T-helper 2 cell treated with Interferon-gamma antibody and Interleukin-4, amounts not matched to agents 100 ng/mL and 5 ng/mL, for 36 hours (primary cell): ENCODE results near the gene TCL1B. TPM values are rescaled to one million over a fixed set of nuclear protein-coding genes. Genes with fewer than 3 reads are reported as not detected.

Experiments used
- total RNA-seq: library from RNA; stranded (reverse); gene quantifications from 2 replicates; pipeline ENCODE4 v1.2.3, GENCODE V29; 2022

Gene TCL1B
- total RNA-seq, 1 donor from 2014 or later = not detected

Other genes with a start within 250 kb of the TCL1B start
- gene SYNE3, start 169.8 kb upstream of the TCL1B start, total RNA-seq = 51.8 and 52.8 TPM in 2 replicates
- gene GLRX5, start 151.4 kb upstream of the TCL1B start, total RNA-seq = 37.3 and 39.1 TPM in 2 replicates
- not detected in 2 replicates for gene TCL1A, start 27.7 kb downstream of the TCL1B start, total RNA-seq
- gene TUNAR, start 190.4 kb downstream of the TCL1B start, total RNA-seq = not detected in 2 replicates